GM18867 (cell line): ENCODE data around the gene OR2AT4.

Experiments
- ATAC-seq: cut with Tn5 transposase; IDR thresholded peaks from one replicate; pipeline ENCODE4 v1.9.1; 2021; ENCODE audit warnings: mild to moderate bottlenecking, moderate library complexity; ENCODE audit not compliant: unreplicated experiment

Gene OR2AT4

DNA sequence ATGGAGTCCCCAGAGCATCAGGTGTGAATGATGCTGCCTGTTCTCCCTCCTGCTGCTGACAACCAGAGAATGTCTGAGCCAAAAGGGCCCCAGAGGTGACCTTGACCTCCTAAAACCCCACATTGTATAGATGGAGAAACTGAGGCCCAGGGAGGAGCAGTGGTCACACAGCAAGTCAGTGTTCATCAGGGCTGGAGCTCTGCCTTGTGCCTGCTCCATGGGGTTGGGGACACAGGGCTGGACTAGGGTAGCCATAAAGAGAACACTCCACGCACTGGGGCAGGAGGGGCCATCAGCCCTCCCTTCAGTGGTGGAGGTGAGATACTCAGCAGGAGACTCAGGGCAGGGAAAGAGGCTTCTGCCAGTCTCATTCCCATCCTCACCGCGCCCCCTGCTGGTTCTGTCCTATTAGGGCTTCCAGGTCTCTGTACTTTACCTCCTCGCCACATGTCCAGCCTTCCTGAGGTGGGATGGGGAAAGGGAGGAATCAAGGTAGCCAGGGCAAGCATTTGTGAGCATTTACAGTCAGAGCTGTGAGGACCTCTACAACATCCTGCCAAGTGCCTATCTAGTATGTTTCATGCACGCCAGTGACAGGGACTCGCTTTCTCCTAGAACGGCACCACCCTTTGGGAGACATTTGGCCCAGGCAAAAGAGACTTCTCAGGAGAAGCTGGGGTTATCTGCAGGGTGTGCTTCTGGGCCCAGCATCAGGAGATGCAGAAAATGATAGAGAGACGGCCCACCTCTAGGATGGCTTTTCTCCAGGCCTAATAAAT lies 64.7 kb downstream of the OR2AT4 start:
- no peak for ATAC-seq
